WTC11 (cell line): ENCODE measurements around the gene TMEM30A.

Experiments used
- ATF2 ChIP-seq: sonication (generic); formaldehyde crosslinking; IDR thresholded peaks from 2 replicates; pipeline ENCODE4 v1.8.1; 2022; ENCODE audit warnings: low read depth, missing genetic modification reagents, borderline replicate concordance
- CTCF ChIP-seq: fragments of 200-600 bp; IDR thresholded peaks from 2 replicates; pipeline ENCODE4 v1.8.0; 2022; ENCODE audit warnings: antibody characterized with exemption
- E2F1 ChIP-seq: sonication (generic); formaldehyde crosslinking; IDR thresholded peaks from 2 replicates; pipeline ENCODE4 v1.8.0; 2022; ENCODE audit warnings: mild to moderate bottlenecking, missing genetic modification reagents
- E2F4 ChIP-seq: sonication (generic); formaldehyde crosslinking; IDR thresholded peaks from 2 replicates; pipeline ENCODE4 v1.8.1; 2022; ENCODE audit warnings: low read depth, mild to moderate bottlenecking, moderate library complexity, missing genetic modification reagents, borderline replicate concordance
- ESRRA ChIP-seq: sonication (generic); formaldehyde crosslinking; IDR thresholded peaks from 2 replicates; pipeline ENCODE4 v1.8.1; 2022; ENCODE audit warnings: mild to moderate bottlenecking, missing genetic modification reagents, borderline replicate concordance
- JUN ChIP-seq: sonication (generic); formaldehyde crosslinking; IDR thresholded peaks from 2 replicates; pipeline ENCODE4 v1.8.0; 2023; ENCODE audit warnings: mild to moderate bottlenecking, missing genetic modification reagents
- KAT7 ChIP-seq: sonication (generic); formaldehyde crosslinking; IDR thresholded peaks from 2 replicates; pipeline ENCODE4 v1.8.1; 2023; ENCODE audit warnings: missing genetic modification reagents, mild to moderate bottlenecking, borderline replicate concordance
- MYBL2 ChIP-seq: sonication (generic); formaldehyde crosslinking; IDR thresholded peaks from 2 replicates; pipeline ENCODE4 v1.8.1; 2023; ENCODE audit warnings: mild to moderate bottlenecking, moderate library complexity, missing genetic modification reagents
- TCF7 ChIP-seq: sonication (generic); formaldehyde crosslinking; IDR thresholded peaks from 2 replicates; pipeline ENCODE4 v1.8.0; 2022; ENCODE audit warnings: mild to moderate bottlenecking, low read depth, missing genetic modification reagents, moderate library complexity
- TEAD4 ChIP-seq: sonication (generic); formaldehyde crosslinking; IDR thresholded peaks from 2 replicates; pipeline ENCODE4 v1.8.0; 2022; ENCODE audit warnings: mild to moderate bottlenecking, missing genetic modification reagents
- ZBTB21 ChIP-seq: sonication (generic); formaldehyde crosslinking; IDR thresholded peaks from 2 replicates; pipeline ENCODE4 v1.8.1; 2023; ENCODE audit warnings: mild to moderate bottlenecking, missing genetic modification reagents, borderline replicate concordance
- ZNF121 ChIP-seq: sonication (generic); formaldehyde crosslinking; IDR thresholded peaks from 2 replicates; pipeline ENCODE4 v1.8.0; 2023; ENCODE audit warnings: missing genetic modification reagents

- TF ChIP-seq TCF7 (CRISPR knock-in tag) (no peak), E2F4 (CRISPR knock-in tag) (no peak), CTCF (no peak), ZBTB21 (CRISPR knock-in tag) (peak; percentile 81), KAT7 (CRISPR knock-in tag) (peak; percentile 83; the same call in 1 of the 2 replicates), ESRRA (CRISPR knock-in tag) (peak; percentile 49; the same call in 1 of the 2 replicates), E2F1 (CRISPR knock-in tag) (no peak), ATF2 (CRISPR knock-in tag) (no peak), ZNF121 (CRISPR knock-in tag) (no peak), JUN (no peak), TEAD4 (CRISPR knock-in tag) (no peak), MYBL2 (CRISPR knock-in tag) (peak; percentile 75; the same call in 1 of the 2 replicates)
These were observed 41.1 kb downstream of the TMEM30A start, which contains the start of gene COX7A2 for GRCh38 chr6:75243333-75244062.
